ENCODE measurements around the gene EXOSC10. TPM values are rescaled to one million over a fixed set of nuclear protein-coding genes. Genes with fewer than 3 reads are reported as not detected.

Gene EXOSC10
- total RNA-seq, 1 donor from 2014 or later: 50.9 TPM

DNA sequence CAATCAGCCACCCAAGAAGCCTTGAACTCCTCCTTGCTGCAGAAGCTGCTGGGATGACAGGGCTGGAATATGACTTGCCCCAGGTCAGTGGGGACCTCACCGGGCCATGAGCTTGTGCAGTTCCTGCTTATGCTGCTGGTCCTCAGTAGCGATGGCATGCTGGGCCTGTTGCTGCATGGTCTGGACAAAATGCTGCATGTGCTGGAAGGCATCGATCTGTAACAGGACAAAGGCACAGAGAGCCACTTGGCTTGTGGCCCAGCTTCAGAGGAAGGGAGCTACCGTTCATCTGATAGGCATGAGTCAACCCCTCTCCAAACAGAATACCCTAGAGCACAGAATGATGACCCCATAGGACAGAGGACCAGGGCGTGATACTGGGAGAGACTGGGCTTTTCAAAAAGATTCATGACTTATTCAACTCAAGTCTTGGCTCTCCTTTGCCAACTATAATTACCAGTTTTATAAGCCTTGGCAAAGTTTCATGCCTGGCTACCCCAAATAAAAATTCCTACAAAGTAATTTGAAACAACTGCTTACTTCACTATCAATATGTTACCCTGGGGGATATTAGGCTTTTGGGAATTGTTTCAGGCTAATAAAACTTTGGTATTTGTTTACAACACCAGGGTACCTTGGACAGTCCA is 34.7 kb upstream of the EXOSC10 start:
- ATAC-seq (no peak), DNase-seq (no peak)
- Histone ChIP-seq H3K36me3 (peaks cover 87% of the 10 kb centered on the region), H3K27me3 (no peaks in the 10 kb centered on the region), H3K27ac (no peak overlapping the region), H3K4me1 (no peaks in the 10 kb centered on the region), H3K4me3 (no peak overlapping the region), H3K9me3 (no peaks in the 10 kb centered on the region)
- TF ChIP-seq CTCF (IDR thresholded peaks at IDR 0.05): no peak
- intact Hi-C loops (cut with DNase I): no loop called here

DNA sequence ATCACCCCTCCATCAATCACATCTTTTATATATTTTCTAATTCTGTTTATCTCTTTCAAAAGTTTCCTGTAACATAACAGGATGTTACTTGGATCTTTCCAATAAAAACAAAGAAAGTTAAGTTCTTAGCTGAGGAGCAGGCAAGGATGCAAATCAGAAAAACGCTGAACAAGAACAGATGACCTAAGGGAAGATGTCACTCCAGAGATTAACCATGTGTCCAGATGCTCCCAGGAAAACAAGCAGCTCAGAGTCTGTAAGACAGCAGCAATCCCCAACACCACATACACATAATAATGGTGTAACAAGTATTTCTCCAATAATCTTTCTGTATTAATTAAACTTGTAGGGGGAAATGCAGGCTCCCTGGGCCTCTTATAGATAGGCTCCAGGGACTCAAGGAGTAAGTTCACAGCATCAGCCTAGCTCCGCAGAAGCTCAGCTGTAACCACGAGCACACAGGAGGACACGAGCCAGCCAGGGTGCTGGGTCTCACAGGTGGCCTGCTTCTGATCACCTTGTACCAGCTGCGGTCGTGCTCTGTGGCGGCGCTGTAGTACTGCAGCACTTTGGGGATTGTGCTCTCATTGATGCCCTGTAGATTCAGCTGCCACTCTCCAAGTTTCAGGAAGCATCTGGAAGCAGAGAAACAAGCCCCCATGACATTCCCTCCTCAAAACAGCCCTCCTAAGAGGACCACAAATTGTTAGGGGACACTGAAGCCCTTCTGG is 33.1 kb upstream of the EXOSC10 start:
- intact Hi-C loops (cut with DNase I): no loop called here
- Histone ChIP-seq H3K27me3 (no peaks in the 10 kb centered on the region), H3K9me3 (no peaks in the 10 kb centered on the region), H3K27ac (no peak overlapping the region), H3K4me1 (no peaks in the 10 kb centered on the region), H3K36me3 (peaks cover 87% of the 10 kb centered on the region), H3K4me3 (no peak overlapping the region)
- ATAC-seq: no peak
- TF ChIP-seq CTCF (IDR thresholded peaks at IDR 0.05): no peak
- no peak for DNase-seq

- DNase-seq (no peak), ATAC-seq (no peak)
- no peak for TF ChIP-seq CTCF (IDR thresholded peaks at IDR 0.05)
- no peaks in the 10 kb centered on the region for H3K27me3 ChIP-seq
- no peak overlapping the region for H3K4me3 ChIP-seq
- no peaks in the 10 kb centered on the region for H3K4me1 ChIP-seq
- H3K36me3 ChIP-seq: peaks cover 89% of the 10 kb centered on the region
- no peak overlapping the region for H3K27ac ChIP-seq
- H3K9me3 ChIP-seq: no peaks in the 10 kb centered on the region
- intact Hi-C loops (cut with DNase I): no loop called here
Measured at GRCh38 chr1:11131816-11132215, 32.1 kb upstream of the EXOSC10 start.

GRCh38 chr1:11130406-11130805 is 30.7 kb upstream of the EXOSC10 start:
- peaks cover 90% of the 10 kb centered on the region for H3K36me3 ChIP-seq
- no peak overlapping the region for H3K27ac ChIP-seq
- no peaks in the 10 kb centered on the region for H3K9me3 ChIP-seq
- intact Hi-C loops (cut with DNase I): no loop called here
- no peak for DNase-seq
- no peaks in the 10 kb centered on the region for H3K27me3 ChIP-seq
- H3K4me3 ChIP-seq: no peak overlapping the region
- H3K4me1 ChIP-seq: no peaks in the 10 kb centered on the region
- no peak for ATAC-seq
- TF ChIP-seq CTCF (IDR thresholded peaks at IDR 0.05): no peak

DNA sequence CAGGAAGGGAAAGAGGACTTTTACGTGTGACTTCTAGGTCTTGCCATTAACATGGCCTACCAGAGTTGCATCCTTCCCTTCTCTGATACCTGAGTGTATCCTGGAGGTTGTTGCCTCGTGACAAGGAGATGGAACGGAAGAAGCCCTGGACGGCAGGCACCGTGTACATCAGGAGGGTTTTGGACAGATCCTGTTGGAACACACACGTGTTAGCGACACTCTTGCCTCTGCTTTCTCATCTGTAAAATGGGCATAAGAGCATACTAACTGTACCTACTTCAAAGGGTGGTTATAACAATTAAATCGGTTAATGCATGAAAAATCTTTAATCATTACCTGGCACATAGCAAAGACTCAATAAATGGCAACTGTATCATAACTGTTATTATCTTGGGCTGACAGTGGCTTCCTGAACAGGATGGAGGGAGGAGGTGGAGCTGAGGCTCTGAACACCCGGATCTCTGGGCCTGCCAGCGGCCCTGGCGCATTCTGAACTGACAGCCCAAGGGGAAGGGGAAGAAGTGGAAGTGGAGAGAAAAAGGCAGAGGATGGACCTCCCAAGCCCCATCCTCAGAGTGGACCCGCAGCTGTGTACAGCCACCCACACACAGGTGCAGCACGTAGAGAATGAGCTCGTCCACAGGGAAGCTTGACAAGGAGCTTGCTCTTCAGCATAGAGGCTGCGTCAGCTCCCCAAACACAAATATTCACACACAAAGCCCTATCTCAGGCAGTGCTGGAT is 30.2 kb upstream of the EXOSC10 start:
- H3K27ac ChIP-seq: no peak overlapping the region
- no peaks in the 10 kb centered on the region for H3K4me1 ChIP-seq
- peaks cover 96% of the 10 kb centered on the region for H3K36me3 ChIP-seq
- no peak for DNase-seq
- ATAC-seq: no peak
- no peak overlapping the region for H3K4me3 ChIP-seq
- no peaks in the 10 kb centered on the region for H3K9me3 ChIP-seq
- intact Hi-C loops (cut with DNase I): no loop called here
- no peak for TF ChIP-seq CTCF (IDR thresholded peaks at IDR 0.05)
- no peaks in the 10 kb centered on the region for H3K27me3 ChIP-seq
